Spinal cord (tissue), 10 donors: ENCODE data around the gene AMPH. TPM values are rescaled to one million over a fixed set of nuclear protein-coding genes. Genes with fewer than 3 reads are reported as not detected.
"Not testable (repeated sequence)": the region's sequence is repeated elsewhere in the genome, so short reads cannot be mapped to it uniquely, and the experiment has no call there.

ENCODE experiments used
- DNase-seq, 6 donors: peaks; one replicate each; pipeline versions ENCODE4 v3.0.0 to v3.0.0-alpha.2; 2013 to 2015; ENCODE audit warnings: low spot score in 6 of 6, low read depth in 4 of 6
- H3K27ac ChIP-seq: one replicate; pipeline ENCODE4 v1.5.1; 2013; ENCODE audit warnings: low read depth, low read length, control low read depth
- H3K27me3 ChIP-seq: one replicate; pipeline ENCODE4 v1.6.1; 2013; ENCODE audit warnings: low read length; ENCODE audit not compliant: control insufficient read depth, insufficient read depth
- H3K36me3 ChIP-seq: one replicate; pipeline ENCODE4 v1.6.1; 2013; ENCODE audit warnings: low read length; ENCODE audit not compliant: control insufficient read depth, insufficient read depth
- H3K4me1 ChIP-seq: one replicate; pipeline ENCODE4 v1.6.1; 2013; ENCODE audit warnings: low read length; ENCODE audit not compliant: control insufficient read depth, insufficient read depth
- H3K4me3 ChIP-seq: one replicate; pipeline ENCODE4 v1.5.1; 2013; ENCODE audit warnings: low read depth, low read length, control low read depth
- H3K9me3 ChIP-seq: one replicate; pipeline ENCODE4 v1.6.1; 2013; ENCODE audit warnings: low read length; ENCODE audit not compliant: control insufficient read depth, insufficient read depth
- WGBS: methylation state at CpG from one replicate; pipeline ENCODE4 v1.1.5; 2013; ENCODE audit warnings: missing lambda C conversion rate; ENCODE audit not compliant: insufficient coverage; 5-methylcytosine and 5-hydroxymethylcytosine counted together
- polyA plus RNA-seq, 2 donors: library from polyadenylated mRNA; unstranded; fragments of 120-200 nt; gene quantifications; one replicate each; pipeline ENCODE4 v1.2.1, GENCODE V29; 2013; ENCODE audit not compliant: insufficient read length in 2 of 2
- total RNA-seq, 2 donors: library from RNA; depleted of rRNA in 1 of 2; stranded (reverse); fragments of 120-200 nt in 1 of 2; fragments of >200 nt in 1 of 2; gene quantifications; one replicate each; pipeline versions ENCODE4 v1.2.3 to v1.2.4, GENCODE V29; 2013 to 2014
- donor health status: healthy.

AMPH gene
- total and polyA plus RNA-seq, 4 donors: 37.3 to 116 (median 95.3) TPM

GRCh38 chr7:38396852-38397251, 234.3 kb downstream of the AMPH start:
- Histone ChIP-seq H3K27ac (no peak overlapping the region), H3K36me3 (peaks cover 5% of the 10 kb centered on the region), H3K9me3 (no peaks in the 10 kb centered on the region), H3K4me3 (no peak overlapping the region), H3K4me1 (no peaks in the 10 kb centered on the region), H3K27me3 (no peaks in the 10 kb centered on the region)
- DNase-seq: peak in 1 of 6 donors; percentile 86
- WGBS: 83% methylated on average over 1 of the region's 2 CpGs

GRCh38 chr7:38395921-38396552, 235.1 kb downstream of the AMPH start:
- 100% methylated on average over 1 of the region's 1 CpG for WGBS
- H3K27ac ChIP-seq, H3K9me3 ChIP-seq, H3K4me1 ChIP-seq, H3K4me3 ChIP-seq, H3K27me3 ChIP-seq, DNase-seq: not testable (repeated sequence)
- H3K36me3 ChIP-seq: peaks cover 12% of the 10 kb centered on the region

GRCh38 chr7:38394660-38395059, 236.5 kb downstream of the AMPH start:
- Histone ChIP-seq H3K9me3 (no peaks in the 10 kb centered on the region), H3K4me1 (no peaks in the 10 kb centered on the region), H3K36me3 (peaks cover 16% of the 10 kb centered on the region), H3K4me3 (no peak overlapping the region), H3K27me3 (no peaks in the 10 kb centered on the region), H3K27ac (no peak overlapping the region)
- no peak for DNase-seq
- 88% methylated on average over 3 of the region's 4 CpGs for WGBS

GRCh38 chr7:38393874-38394273, 237.3 kb downstream of the AMPH start:
- no peaks in the 10 kb centered on the region for H3K9me3 ChIP-seq
- no peaks in the 10 kb centered on the region for H3K27me3 ChIP-seq
- no peak for DNase-seq
- H3K36me3 ChIP-seq: peaks cover 16% of the 10 kb centered on the region
- H3K4me1 ChIP-seq: no peaks in the 10 kb centered on the region
- 96% methylated on average over 5 of the region's 5 CpGs for WGBS
- H3K27ac ChIP-seq: no peak overlapping the region
- H3K4me3 ChIP-seq: no peak overlapping the region

- no peaks in the 10 kb centered on the region for H3K9me3 ChIP-seq
- no peaks in the 10 kb centered on the region for H3K27me3 ChIP-seq
- DNase-seq: no peak
- no peak overlapping the region for H3K27ac ChIP-seq
- H3K4me1 ChIP-seq: no peaks in the 10 kb centered on the region
- no peak overlapping the region for H3K4me3 ChIP-seq
- WGBS: 100% methylated on average over 8 of the region's 13 CpGs
- H3K36me3 ChIP-seq: peaks cover 16% of the 10 kb centered on the region
Measured at GRCh38 chr7:38391751-38392150, 239.4 kb downstream of the AMPH start.

- H3K4me1 ChIP-seq: no peaks in the 10 kb centered on the region
- no peak overlapping the region for H3K4me3 ChIP-seq
- no peaks in the 10 kb centered on the region for H3K9me3 ChIP-seq
- DNase-seq: no peak
- H3K27ac ChIP-seq: no peak overlapping the region
- peaks cover 11% of the 10 kb centered on the region for H3K36me3 ChIP-seq
- no peaks in the 10 kb centered on the region for H3K27me3 ChIP-seq
Measured at GRCh38 chr7:38385682-38386081, 245.5 kb downstream of the AMPH start.

- WGBS: 92% methylated on average over 3 of the region's 9 CpGs
- Histone ChIP-seq H3K36me3 (peaks cover 9% of the 10 kb centered on the region), H3K27ac (no peak overlapping the region), H3K4me3 (no peak overlapping the region), H3K9me3 (no peaks in the 10 kb centered on the region), H3K4me1 (no peaks in the 10 kb centered on the region), H3K27me3 (no peaks in the 10 kb centered on the region)
- DNase-seq: no peak
Measured at GRCh38 chr7:38383281-38383680, 247.9 kb downstream of the AMPH start.

GRCh38 chr7:38382684-38383083, 248.5 kb downstream of the AMPH start:
- no peaks in the 10 kb centered on the region for H3K9me3 ChIP-seq
- H3K4me1 ChIP-seq: no peaks in the 10 kb centered on the region
- DNase-seq: peak in 1 of 6 donors; percentile 23
- no peaks in the 10 kb centered on the region for H3K27me3 ChIP-seq
- no peak overlapping the region for H3K27ac ChIP-seq
- H3K36me3 ChIP-seq: peaks cover 9% of the 10 kb centered on the region
- 85% methylated on average over 2 of the region's 2 CpGs for WGBS
- H3K4me3 ChIP-seq: no peak overlapping the region

- Histone ChIP-seq H3K9me3 (no peaks in the 10 kb centered on the region), H3K27ac (no peak overlapping the region), H3K36me3 (no peaks in the 10 kb centered on the region), H3K4me3 (no peak overlapping the region), H3K4me1 (no peaks in the 10 kb centered on the region), H3K27me3 (no peaks in the 10 kb centered on the region)
- DNase-seq: peak in 1 of 6 donors; percentile 43
- 60% methylated on average over 3 of the region's 4 CpGs for WGBS
Measured at GRCh38 chr7:38375453-38375852, 255.7 kb downstream of the AMPH start.

- no peaks in the 10 kb centered on the region for H3K4me1 ChIP-seq
- WGBS: 40% methylated on average over 1 of the region's 6 CpGs
- no peak overlapping the region for H3K4me3 ChIP-seq
- H3K27me3 ChIP-seq: no peaks in the 10 kb centered on the region
- no peak overlapping the region for H3K27ac ChIP-seq
- H3K9me3 ChIP-seq: no peaks in the 10 kb centered on the region
- H3K36me3 ChIP-seq: no peaks in the 10 kb centered on the region
- DNase-seq: peak in 5 of 6 donors; percentile 15 to 83 (median 29)
Measured at GRCh38 chr7:38374507-38374906, 256.7 kb downstream of the AMPH start.
